ENCODE measurements around the gene ASIC1. TPM values are rescaled to one million over a fixed set of nuclear protein-coding genes. Genes with fewer than 3 reads are reported as not detected.

The ASIC1 gene
- total RNA-seq, 1 experiment from 2014 or later = 2.7 TPM

DNA sequence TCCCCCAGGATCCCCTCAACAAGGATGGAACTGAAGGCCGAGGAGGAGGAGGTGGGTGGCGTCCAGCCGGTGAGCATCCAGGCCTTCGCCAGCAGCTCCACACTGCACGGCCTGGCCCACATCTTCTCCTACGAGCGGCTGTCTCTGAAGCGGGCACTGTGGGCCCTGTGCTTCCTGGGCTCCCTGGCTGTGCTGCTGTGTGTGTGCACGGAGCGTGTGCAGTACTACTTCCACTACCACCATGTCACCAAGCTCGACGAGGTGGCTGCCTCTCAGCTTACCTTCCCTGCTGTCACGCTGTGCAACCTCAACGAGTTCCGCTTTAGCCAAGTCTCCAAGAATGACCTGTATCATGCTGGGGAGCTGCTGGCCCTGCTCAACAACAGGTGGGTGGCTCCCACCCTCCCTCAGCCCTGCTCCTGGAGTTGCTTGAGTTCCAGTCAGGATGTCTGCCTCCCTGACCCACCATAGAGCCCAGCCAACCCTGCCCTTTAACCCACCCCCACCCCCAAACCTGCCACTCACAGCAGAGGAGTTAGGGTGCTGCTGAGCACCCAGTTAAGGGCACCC, 1.4 kb downstream of the ASIC1 start:
- Histone ChIP-seq H3K4me1 (ENCODE audit: insufficient read depth, low read length, poor library complexity, severe bottlenecking) (peaks cover 15% of the 10 kb centered on the region), H3K9me3 (ENCODE audit: low read depth, low read length, poor library complexity, severe bottlenecking) (no peaks in the 10 kb centered on the region), H3K4me3 (ENCODE audit: low read depth, low read length, poor library complexity, severe bottlenecking) (no peak overlapping the region), H3K36me3 (ENCODE audit: insufficient read depth, low read length, poor library complexity, severe bottlenecking) (no peaks in the 10 kb centered on the region), H3K27me3 (replicated peaks; ENCODE audit: insufficient read depth, low read depth, low read length, poor library complexity) (peaks cover 4% of the 10 kb centered on the region), H3K27ac (ENCODE audit: low read depth, low read length, poor library complexity, severe bottlenecking) (no peak overlapping the region)
- TF ChIP-seq, protein P1, sequence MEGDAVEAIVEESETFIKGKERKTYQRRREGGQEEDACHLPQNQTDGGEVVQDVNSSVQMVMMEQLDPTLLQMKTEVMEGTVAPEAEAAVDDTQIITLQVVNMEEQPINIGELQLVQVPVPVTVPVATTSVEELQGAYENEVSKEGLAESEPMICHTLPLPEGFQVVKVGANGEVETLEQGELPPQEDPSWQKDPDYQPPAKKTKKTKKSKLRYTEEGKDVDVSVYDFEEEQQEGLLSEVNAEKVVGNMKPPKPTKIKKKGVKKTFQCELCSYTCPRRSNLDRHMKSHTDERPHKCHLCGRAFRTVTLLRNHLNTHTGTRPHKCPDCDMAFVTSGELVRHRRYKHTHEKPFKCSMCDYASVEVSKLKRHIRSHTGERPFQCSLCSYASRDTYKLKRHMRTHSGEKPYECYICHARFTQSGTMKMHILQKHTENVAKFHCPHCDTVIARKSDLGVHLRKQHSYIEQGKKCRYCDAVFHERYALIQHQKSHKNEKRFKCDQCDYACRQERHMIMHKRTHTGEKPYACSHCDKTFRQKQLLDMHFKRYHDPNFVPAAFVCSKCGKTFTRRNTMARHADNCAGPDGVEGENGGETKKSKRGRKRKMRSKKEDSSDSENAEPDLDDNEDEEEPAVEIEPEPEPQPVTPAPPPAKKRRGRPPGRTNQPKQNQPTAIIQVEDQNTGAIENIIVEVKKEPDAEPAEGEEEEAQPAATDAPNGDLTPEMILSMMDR (conservative IDR thresholded peaks at IDR 0.05; ENCODE audit: low read depth, low read length) = no peak
- TF ChIP-seq EZH2 (IDR thresholded peaks at IDR 0.05; ENCODE audit: borderline replicate concordance, low read depth, low read length, poor library complexity, severe bottlenecking) = no peak
- DNase-seq (ENCODE audit: low spot score) = no peak
- ChIA-PET POLR2A (ENCODE audit: low non-redundant PET) (no interaction called here), CTCF (no interaction called here)
- intact Hi-C loops (cut with micrococcal nuclease; ENCODE audit: unreplicated experiment) = no loop called here
- BruUV-seq (replicated peaks) = no TSS peak

DNA sequence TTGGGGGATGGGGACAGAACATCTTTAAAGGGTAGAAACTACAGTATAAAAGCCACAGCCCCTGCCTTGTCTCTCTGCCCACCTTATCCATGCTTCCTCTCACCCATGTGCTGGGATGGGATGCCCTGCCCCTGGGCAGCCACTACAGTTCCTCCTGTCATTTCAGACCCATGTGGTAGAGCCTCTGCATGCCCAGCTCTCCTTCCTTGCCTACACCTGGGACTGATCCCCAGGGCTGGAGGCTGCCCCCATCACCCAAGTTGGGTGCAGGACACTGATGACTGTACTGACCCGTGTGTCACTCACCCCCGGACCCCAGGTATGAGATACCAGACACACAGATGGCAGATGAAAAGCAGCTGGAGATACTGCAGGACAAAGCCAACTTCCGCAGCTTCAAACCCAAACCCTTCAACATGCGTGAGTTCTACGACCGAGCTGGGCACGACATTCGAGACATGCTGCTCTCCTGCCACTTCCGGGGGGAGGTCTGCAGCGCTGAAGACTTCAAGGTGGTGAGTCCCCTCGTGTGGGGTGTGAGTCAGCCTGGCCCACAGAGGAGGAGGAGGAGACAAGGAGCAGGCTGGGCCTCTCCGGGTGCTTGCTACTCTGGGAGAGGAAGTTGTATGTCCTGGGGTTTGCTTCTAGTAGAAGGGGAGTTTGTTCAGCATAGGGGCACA, 2.2 kb downstream of the ASIC1 start:
- ChIA-PET CTCF (interaction anchor here (0.6 kb wide), 1 partner anchor 10 kb away, joined by 7 read pairs; no protein-coding TSS in a partner anchor), POLR2A (ENCODE audit: low non-redundant PET) (no interaction called here)
- peaks cover 15% of the 10 kb centered on the region for H3K4me1 ChIP-seq (ENCODE audit: insufficient read depth, low read length, poor library complexity, severe bottlenecking)
- intact Hi-C loops (cut with micrococcal nuclease; ENCODE audit: unreplicated experiment) = no loop called here
- TF ChIP-seq, protein P1 (conservative IDR thresholded peaks at IDR 0.05; ENCODE audit: low read depth, low read length) = no peak
- no peak for TF ChIP-seq EZH2 (IDR thresholded peaks at IDR 0.05; ENCODE audit: borderline replicate concordance, low read depth, low read length, poor library complexity, severe bottlenecking)
- H3K27ac ChIP-seq (ENCODE audit: low read depth, low read length, poor library complexity, severe bottlenecking) = no peak overlapping the region
- H3K36me3 ChIP-seq (ENCODE audit: insufficient read depth, low read length, poor library complexity, severe bottlenecking) = no peaks in the 10 kb centered on the region
- H3K9me3 ChIP-seq (ENCODE audit: low read depth, low read length, poor library complexity, severe bottlenecking) = no peaks in the 10 kb centered on the region
- H3K4me3 ChIP-seq (ENCODE audit: low read depth, low read length, poor library complexity, severe bottlenecking) = no peak overlapping the region
- DNase-seq (ENCODE audit: low spot score) = no peak
- no TSS peak for BruUV-seq (replicated peaks)
- H3K27me3 ChIP-seq (replicated peaks; ENCODE audit: insufficient read depth, low read depth, low read length, poor library complexity) = peaks cover 4% of the 10 kb centered on the region

DNA sequence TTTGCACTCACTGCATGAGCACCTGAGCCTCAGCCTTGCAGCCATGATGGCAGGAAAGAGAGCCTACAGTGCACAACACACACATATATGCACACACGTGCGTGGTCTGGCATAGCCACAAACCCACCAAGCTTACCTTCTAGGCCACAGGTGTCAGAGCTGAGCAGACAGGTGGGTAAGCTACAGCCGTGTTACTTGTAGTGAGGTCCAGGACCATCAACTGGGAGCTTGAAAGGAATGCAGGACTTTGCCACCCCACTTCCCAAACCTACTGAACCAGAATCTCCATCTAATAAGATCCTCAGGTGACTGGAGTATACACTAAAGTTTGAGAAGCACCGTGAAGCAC, 2.7 kb downstream of the ASIC1 start:
- no peak for TF ChIP-seq EZH2 (IDR thresholded peaks at IDR 0.05; ENCODE audit: borderline replicate concordance, low read depth, low read length, poor library complexity, severe bottlenecking)
- TF ChIP-seq, protein P1 (conservative IDR thresholded peaks at IDR 0.05; ENCODE audit: low read depth, low read length) = no peak
- no peaks in the 10 kb centered on the region for H3K9me3 ChIP-seq (ENCODE audit: low read depth, low read length, poor library complexity, severe bottlenecking)
- no peak overlapping the region for H3K27ac ChIP-seq (ENCODE audit: low read depth, low read length, poor library complexity, severe bottlenecking)
- no TSS peak for BruUV-seq (replicated peaks)
- intact Hi-C loops (cut with micrococcal nuclease; ENCODE audit: unreplicated experiment) = no loop called here
- H3K27me3 ChIP-seq (replicated peaks; ENCODE audit: insufficient read depth, low read depth, low read length, poor library complexity) = peaks cover 4% of the 10 kb centered on the region
- H3K4me1 ChIP-seq (ENCODE audit: insufficient read depth, low read length, poor library complexity, severe bottlenecking) = peaks cover 15% of the 10 kb centered on the region
- ChIA-PET CTCF (interaction anchor here (0.6 kb wide), 1 partner anchor 10 kb away, joined by 3 read pairs; no protein-coding TSS in a partner anchor), POLR2A (ENCODE audit: low non-redundant PET) (no interaction called here)
- no peak overlapping the region for H3K4me3 ChIP-seq (ENCODE audit: low read depth, low read length, poor library complexity, severe bottlenecking)
- H3K36me3 ChIP-seq (ENCODE audit: insufficient read depth, low read length, poor library complexity, severe bottlenecking) = no peaks in the 10 kb centered on the region
- no peak for DNase-seq (ENCODE audit: low spot score)
